GM18507 (cell line): Measurements from ENCODE around the gene PSMG4.
"Not testable (repeated sequence)": the region's sequence is repeated elsewhere in the genome, so short reads cannot be mapped to it uniquely, and the experiment has no call there.

Experiments used
- DNase-seq: peaks from one replicate; pipeline ENCODE4 v3.0.0; 2011; ENCODE audit warnings: low read depth; ENCODE audit not compliant: insufficient read length; ENCODE audit errors: extremely low spot score
- FAIRE-seq: peaks from 2 replicates; lab custom pipeline; 2011; peaks lifted over from hg19 to GRCh38; lab: Jason Lieb, UNC

Gene PSMG4

DNA sequence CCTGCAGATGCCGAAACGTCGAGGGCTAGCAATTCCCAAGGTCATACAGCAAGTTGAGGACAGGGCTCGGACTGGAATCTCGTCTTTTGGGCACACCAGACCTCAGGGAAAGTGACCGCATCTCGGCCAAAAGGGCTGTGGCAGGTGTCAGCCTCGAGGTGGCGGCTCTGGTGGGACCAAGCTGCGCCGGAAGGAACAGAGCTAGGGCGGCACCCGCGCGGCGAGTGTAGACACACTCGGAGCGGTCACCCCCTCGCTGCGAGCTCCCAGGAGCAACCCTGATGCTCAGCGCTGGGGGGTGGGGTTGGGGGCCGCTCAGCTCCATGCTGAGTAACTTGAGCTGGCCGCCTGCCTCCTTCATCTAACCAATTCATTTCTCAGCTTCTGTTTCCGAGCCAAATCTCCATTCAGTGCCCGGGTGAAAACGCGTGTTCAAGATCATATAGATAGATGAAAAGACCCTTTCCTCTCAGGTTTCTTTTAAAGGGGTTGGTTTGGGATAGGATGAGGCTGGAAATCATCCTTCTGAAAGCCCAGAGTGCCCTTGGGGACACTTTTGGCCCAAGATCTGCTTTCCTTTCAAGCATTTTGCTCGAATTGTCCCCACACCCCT lies 29.1 kb upstream of the PSMG4 start:
- no peak for FAIRE-seq
- no peak for DNase-seq

DNA sequence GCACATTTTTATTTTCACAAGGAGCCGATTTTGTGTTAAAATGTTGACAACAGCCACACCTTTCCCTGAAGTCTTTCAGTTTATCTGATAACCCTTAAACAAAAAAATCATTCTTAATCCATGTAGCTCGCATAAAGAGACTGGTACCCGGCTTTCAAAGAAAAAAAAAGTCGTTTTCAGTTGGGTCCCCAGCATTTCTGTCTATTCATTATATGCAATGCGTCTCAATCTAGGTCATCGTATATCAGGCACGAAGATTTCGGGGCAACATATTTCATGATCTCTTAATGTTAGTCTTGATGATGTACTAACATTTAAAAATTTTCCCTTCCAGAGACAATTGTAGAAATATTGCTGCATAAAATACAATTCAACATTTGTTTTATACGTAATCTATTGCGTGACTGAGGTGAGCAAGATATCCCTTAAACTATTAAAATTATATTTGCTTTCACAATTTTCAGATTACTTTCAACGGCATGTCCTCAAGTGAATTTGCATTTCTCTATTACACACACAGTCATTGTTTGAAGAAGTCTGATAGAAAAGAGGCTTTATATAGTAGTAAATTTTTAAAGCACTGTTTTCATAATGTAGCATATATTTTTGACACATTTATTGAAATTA lies 28.4 kb upstream of the PSMG4 start:
- no peak for FAIRE-seq
- DNase-seq = no peak

DNA sequence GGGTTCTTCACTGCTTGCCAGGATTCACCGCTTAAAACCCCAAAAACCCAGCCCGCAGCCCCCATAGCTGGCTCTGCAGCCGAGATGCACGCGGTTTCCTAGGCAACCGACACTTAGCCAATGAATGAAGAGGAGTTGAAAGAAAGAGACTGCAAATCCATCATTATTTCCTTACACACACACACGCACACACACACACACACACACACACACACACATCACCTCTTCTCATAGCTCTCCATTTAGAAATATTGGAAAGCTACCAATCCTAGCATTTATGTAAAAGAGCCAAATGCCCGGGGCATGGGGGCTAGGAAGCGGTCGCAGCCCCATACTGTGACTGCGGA lies 27.9 kb upstream of the PSMG4 start:
- FAIRE-seq (no peak), DNase-seq (no peak)

DNA sequence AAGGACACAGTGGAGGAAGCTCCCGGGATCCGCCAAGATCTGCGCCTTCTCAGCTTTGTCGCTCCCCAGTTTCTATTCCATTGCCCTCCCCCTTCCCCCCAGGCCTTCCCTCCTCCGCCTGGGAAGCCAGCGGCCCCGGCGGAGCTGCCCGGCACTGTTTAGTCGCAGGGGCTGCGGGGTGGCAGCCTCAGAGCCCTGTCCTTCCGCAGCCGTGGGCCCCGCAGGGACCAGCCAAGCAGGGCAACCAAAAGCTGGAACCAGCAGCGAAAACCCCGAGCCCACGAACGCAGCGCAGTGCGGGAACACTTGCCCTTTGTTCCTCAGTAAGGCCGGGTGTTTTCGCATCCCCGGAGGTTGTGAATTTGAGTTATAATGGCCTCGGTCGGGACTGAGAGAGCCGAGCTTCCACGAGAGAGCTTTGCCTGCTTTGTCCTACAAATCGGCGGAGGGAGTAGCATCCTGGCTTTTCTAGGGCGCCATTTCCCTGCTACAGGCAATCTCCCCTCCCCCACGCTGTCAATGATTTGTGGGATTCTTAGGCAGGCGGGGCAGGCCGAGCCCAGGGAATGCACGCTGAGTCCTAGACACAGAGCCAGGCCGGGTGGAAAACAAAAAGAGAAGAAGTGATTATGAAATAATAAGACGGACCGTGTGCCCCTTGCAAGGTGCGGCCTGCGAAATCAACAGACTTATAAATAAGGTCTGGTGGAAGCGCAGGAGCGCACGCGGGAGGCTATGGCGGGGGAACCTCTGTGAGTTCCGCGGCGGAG lies 27.3 kb upstream of the PSMG4 start:
- no peak for DNase-seq
- FAIRE-seq = no peak

DNA sequence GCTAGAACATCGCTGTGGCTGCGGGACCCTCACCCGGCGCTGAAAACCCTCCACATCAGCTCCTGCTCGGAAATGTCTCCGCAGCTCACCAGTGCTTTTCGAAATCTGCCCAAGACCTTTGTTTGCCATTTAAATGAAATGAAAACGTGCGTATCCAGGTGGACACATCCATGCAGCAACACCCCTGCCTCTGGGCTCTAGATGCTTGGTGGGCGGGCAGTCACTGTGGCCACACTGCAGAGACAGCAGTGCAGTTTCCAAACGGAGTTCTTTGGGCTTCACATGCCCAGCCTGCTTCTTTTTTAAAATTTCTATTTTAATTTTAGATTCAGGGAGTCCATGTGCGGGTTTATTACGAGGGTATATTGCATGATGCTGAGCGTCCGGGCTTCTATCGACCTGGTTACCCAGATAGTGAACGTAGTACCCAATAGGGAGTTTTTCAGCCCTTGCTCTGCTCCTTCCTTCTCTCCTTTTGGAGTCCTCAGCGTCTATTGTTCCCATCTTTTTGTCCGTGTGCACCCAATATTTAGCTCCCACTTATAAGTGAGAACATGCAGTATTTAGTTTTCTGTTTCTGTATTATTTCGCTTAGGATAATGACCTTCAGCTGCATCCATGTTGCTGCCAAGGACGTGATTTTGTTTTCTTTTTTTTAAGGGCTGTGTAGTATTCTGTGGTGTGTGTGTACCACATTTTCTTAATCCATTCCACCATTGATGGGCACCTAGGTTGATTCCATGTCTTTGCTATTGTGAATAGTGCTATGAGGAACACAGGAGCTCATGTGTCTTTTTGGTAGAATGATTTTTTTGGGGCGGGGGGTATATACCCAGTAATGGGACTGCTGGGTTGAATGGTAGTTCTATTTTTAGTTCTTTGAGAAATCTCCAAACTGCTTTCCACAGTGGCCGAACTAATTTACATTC lies 26.5 kb upstream of the PSMG4 start:
- FAIRE-seq (no peak), DNase-seq (no peak)

DNA sequence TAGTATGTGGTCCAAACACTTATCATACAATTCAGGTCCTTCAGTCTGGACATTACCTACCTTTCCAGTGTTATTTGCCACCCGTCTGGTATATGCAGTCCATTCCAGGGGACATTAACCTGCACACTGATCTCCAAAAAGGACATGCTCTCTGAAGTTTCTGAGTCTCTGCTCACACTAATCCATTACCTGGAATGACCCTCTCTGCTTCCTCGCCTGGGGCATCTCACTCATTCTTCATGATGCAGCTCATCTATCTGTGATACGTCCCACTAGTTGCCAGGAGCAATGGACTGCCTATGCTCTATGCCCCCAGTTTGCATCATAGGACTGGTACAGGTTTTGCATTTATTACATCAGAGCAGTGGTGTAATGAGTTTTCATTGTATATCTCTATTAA lies 25.4 kb upstream of the PSMG4 start:
- FAIRE-seq (no peak), DNase-seq (no peak)

DNA sequence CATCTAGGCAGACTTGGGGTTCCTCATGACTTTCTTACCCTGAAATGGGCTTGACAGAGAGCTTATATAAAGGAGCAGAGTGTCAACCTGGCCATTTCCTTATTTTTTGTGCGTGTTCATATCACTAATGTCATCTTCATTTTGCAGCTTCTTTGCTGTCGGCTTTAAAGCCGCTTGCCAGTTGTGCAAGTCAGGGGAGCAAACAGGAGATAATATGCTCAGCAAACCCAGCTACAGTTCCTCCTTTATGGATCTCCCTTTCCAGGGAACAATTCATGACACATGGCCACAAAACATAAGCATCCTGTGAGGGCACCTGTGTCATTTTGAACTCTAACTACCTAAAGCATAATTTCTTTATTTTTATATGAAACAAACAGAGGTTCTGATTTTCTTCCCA lies 24.8 kb upstream of the PSMG4 start:
- DNase-seq = no peak
- FAIRE-seq = no peak

DNA sequence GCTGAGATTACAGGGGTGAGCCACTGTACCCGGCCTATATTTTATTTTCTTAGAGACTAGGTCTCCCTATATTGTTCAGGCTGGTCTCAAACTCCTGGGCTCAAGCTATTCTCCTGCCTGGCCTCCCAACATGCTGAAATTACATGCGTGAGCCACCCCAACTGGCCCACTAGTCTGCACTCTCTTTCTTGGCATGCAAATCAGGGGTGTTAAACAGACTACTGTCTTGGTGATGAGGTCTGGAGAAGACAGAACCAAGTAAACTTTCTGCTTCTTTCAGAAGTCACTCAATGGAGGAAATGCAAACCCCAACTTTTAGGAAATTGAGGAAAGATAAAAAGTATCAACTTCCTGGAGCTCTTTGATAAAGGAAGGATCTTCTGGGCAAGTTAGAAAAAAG lies 23.3 kb upstream of the PSMG4 start:
- FAIRE-seq (no peak), DNase-seq (no peak)

DNA sequence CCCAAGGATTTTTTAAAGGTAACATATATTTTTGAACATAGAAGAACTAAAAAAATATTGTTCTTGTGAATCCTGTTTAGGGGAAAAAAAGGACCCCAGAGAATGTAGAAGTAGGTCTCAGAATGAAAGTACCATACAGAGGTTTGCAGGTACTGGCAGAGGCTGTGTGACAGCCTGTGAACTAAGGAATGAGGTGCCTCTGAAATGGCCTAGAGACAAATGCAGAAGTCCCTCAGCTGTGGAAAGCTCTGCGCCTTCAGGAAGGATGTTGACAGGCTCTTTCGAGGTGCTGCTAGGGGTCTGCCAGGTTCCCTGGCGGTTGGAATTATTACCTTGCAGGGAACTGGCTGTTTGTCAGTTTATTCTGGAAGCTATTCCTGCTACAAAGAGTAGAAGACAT lies 22.7 kb upstream of the PSMG4 start:
- FAIRE-seq = no peak
- no peak for DNase-seq

DNA sequence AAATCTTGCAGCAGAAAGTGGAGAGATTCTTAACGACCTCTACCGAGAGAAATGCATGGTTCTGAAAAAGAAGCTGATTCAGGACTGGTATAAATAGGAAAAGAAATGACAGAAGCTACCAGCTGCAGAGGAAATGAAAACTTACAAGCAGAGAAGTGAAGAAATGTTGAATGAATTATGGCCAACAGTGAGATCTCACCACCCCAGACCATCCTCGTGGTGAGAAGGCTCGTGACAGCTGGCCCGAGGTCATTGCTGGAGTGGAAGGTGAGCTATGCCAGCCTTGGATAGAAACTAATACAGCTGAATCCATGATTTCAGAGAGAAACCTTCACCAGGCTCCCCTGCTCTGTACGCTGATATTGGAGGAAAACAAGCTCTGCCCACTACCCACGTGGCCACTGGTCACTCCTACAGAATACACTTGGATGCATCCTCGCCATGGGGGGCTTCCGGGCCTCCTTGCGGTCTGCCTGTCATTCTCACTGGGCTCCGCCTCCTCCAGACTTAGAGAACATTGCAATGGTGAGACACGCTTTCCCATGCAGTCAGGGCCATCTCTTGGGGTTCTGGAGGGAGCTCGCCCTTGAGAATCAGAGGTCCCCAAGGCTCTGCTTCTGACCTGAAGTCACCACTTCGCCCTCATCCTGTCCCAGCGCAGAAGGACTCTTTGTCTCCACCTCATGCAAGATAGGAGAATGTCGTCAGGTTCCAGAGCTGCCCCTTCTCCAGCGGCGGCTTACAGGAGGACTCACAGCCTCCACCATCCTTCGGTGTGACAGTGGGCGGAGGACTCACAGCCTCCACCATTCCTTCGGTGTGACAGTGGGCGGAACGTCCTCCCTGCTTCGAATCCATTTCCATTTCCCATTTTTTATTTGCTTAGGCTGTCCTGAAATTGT lies 20.7 kb upstream of the PSMG4 start:
- no peak for DNase-seq
- no peak for FAIRE-seq

DNA sequence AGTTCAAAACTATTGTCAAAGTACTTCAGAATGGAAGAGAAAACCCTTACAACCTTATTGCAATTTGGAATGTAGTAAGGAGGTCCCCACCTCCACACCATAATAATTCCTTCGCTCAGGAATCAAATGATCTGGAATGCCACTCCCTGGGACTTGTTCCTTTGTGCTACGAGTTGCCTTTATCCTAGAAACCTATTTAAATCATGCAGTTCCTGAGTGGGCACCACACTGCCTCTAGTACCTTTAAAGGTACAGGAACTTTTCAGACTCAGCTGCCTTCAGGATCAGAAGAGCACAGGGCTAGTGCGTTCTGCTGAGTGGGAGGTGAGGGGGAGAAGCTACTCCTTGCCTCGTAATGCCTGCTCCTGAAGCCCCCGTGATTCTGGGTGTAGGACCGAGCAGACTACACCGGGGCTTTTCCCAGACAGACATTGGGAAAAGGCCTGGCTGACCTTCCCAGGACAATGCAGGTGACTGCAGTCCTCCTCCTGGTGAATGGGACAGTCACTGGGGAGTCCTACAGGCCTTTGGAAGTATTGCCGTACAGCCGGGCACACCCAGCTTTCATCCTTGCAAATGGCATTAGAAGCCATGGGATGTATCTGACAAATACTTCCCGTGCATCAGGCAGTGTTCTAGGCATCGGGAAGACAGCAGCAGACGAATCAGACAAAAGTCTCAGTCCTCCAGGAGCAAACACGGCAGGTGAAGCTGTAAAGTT lies 19.5 kb upstream of the PSMG4 start:
- FAIRE-seq = no peak
- no peak for DNase-seq

DNA sequence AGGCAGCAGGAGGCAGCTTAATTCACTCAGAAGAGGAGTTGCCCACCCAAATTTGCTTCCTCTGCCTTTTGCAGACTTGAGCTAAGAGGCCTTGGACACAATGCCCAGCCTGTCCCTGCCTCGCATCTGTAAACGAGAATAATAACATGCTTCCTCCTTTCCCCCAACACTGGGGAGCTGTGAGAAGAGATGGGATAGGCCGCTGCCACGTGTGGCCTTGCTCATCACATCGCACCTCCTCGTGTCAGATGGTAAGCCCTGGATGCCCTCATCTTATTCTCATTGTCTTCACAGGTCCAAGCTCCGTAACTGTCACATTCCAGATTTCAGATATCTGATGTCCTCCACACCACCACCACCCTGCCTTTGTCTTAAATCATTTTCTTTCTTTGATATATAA lies 18.2 kb upstream of the PSMG4 start:
- DNase-seq (no peak), FAIRE-seq (no peak)

DNA sequence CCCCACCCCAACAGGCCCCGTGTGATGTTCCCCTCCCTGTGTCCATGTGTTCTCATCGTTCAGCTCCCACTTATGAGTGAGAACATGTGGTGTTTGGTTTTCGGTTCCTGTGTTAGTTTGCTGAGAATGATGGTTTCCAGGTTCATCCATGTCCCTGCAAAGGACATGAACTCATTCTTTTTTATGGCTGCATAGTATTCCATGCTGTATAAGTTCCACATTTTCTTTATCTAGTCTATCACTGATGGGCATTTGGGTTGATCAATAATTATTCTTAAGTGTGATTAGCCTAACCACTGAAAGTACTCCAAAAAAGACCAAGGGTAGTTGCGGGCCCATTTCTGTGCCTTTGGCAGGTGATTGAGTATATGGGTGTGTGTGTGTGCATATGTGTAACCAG lies 17.0 kb upstream of the PSMG4 start:
- DNase-seq, FAIRE-seq: not testable (repeated sequence)

DNA sequence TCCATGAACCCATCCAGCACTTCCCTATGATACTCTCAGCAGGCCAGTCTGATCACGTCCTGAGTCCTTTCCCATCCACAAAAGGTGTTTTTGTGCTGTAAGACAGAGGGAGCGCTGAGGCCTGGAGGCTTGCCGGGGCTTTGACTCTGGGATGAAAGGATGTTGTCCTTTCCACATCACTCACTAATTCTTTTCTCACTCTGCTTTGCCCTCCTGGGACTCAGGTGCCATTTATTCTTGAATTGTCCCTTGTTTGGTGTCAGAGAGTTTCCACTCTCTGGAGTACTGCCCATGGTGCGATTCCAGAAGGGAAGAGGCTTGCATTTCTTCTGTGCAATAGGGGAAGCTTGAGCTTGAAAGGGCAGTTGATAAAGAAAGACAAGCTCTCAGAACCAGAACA lies 16.0 kb upstream of the PSMG4 start:
- FAIRE-seq (no peak), DNase-seq (no peak)

DNA sequence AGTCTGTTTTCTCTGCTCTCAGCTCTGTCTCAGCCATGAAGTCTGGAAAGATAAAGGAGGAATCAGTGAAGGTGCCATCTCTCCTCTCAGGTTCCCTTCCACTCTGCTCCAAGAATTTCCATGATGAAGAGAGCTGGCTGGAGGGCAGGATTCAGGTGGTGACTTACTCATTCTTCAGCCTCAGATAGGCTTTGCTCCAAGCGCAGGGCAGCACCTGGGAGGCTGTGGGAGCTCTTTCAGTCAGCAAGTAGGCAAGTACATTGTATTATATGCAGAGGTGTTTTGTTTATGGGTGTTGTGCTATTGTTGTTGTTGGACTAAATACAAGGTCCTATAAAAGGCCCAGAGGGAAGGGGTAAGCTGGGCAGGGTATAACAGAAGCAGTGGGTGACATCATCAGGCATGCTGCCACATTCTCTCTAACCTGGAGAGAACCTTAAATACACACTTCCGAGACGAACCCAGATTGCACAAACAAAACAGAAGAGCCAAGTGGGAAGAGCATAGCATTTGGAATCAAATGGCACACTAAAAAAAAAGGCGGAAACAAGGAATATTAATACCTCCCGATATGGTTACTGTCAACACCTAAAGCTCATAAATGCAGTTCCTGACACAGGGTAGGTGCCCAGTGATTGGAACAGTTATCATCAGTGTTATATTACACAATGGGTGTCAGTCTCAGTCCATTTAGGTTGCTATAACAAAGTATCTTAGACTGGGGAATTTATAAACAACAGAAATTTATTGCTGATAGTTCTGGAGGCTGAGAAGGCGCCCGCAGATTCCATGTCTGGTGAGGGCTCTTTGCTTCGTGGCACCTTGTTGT lies 14.5 kb upstream of the PSMG4 start:
- FAIRE-seq (no peak), DNase-seq (no peak)

DNA sequence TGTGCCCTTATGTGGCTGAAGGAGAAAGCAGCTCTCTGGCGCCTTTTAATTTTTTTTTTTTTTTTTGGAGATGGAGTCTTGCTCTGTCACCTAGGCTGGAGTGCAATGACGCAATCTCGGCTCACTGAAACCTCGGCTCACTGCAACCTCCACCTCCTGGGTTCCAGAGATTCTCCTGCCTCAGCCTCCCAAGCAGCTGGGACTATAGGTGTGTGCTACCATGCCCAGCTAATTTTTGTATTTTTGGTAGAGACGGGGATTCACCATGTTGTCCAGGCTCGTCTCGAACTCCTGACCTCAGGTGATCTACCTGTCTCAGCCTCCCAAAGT lies 13.9 kb upstream of the PSMG4 start:
- not testable (repeated sequence) for DNase-seq, FAIRE-seq

DNA sequence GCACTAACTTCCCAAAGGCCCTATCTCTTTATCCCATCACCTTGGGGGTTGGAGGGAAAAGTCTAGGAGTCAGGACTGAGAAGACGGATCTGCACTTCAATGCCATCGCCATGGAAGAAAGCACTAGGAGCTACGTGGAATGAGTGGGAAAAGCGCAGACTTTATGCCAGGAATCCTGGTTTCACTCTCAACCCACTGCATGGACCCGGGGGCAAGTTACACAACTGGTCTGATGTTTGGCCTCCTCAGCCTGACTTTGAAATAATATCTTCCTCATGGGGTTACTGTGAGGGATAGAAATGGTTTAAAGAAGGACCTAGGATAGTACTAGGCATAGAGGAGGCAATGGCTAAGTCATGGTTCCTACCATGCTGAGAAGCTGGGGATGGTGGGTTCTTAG lies 13.5 kb upstream of the PSMG4 start:
- DNase-seq (no peak), FAIRE-seq (no peak)
